Measurements from ENCODE around the gene NRM.

NRM gene

GRCh38 chr6:30687659-30688431 lies 2.9 kb downstream of the NRM start:
- DNase-seq (ENCODE audit: low read depth), result no peak

GRCh38 chr6:30686908-30687658 lies 3.7 kb downstream of the NRM start:
- peak; percentile 83 for DNase-seq (ENCODE audit: low read depth)

- peak; percentile 86 for DNase-seq (ENCODE audit: low read depth)
Observed at GRCh38 chr6:30686009-30686907, 4.5 kb downstream of the NRM start, which contains the start of gene PPP1R18. Gene PPP1R18, minus strand, starts transcription at chr6:30686645. Its CDS starts 627 bp downstream, at chr6:30686018.

- no peak for DNase-seq (ENCODE audit: low read depth)
Observed at GRCh38 chr6:30685157-30686008, 5.4 kb downstream of the NRM start.

GRCh38 chr6:30684386-30685156 lies 6.2 kb downstream of the NRM start:
- peak; percentile 49 for DNase-seq (ENCODE audit: low read depth)

- no peak for DNase-seq (ENCODE audit: low read depth)
Observed at GRCh38 chr6:30683980-30684338, 6.8 kb downstream of the NRM start.

- DNase-seq (ENCODE audit: low read depth), result no peak
Observed at GRCh38 chr6:30683183-30683979, 7.4 kb downstream of the NRM start.

- peak; percentile 81 for DNase-seq (ENCODE audit: low read depth)
Observed at GRCh38 chr6:30682143-30683117, 8.4 kb downstream of the NRM start.

GRCh38 chr6:30681766-30682142 lies 9.0 kb downstream of the NRM start:
- DNase-seq (ENCODE audit: low read depth), result no peak

- no peak for DNase-seq (ENCODE audit: low read depth)
Observed at GRCh38 chr6:30679765-30680535, 10.8 kb downstream of the NRM start.

GRCh38 chr6:30678964-30679726 lies 11.6 kb downstream of the NRM start:
- peak; percentile 90 for DNase-seq (ENCODE audit: low read depth)

- no peak for DNase-seq (ENCODE audit: low read depth)
Observed at GRCh38 chr6:30676660-30677285, 14.0 kb downstream of the NRM start.

- DNase-seq (ENCODE audit: low read depth), result peak; percentile 84
Observed at GRCh38 chr6:30672445-30673253, 18.1 kb downstream of the NRM start, which contains the start of gene DHX16. Gene DHX16, minus strand, starts transcription at chr6:30673006. Its CDS starts 165 bp downstream, at chr6:30672841.

GRCh38 chr6:30670760-30671527 lies 19.8 kb downstream of the NRM start:
- DNase-seq (ENCODE audit: low read depth), result no peak

GRCh38 chr6:30666300-30666699 lies 24.5 kb downstream of the NRM start:
- DNase-seq (ENCODE audit: low read depth), result peak; percentile 59

Data from activated T-cell treated with anti-CD3 and anti-CD28 coated beads for 48 hours (primary cell).